ENCODE data around the gene MED31.

GRCh38 chr17:6666557-6666956 is 15.2 kb upstream of the MED31 start:
- TF ChIP-seq CTCF (tag by site-specific recombination; IDR thresholded peaks at IDR 0.05), result no peak
- TF ChIP-seq ZFP41 (tag by site-specific recombination; IDR thresholded peaks at IDR 0.05; ENCODE audit: borderline replicate concordance), result no peak
- no peak for TF ChIP-seq ZNF510 (tag by site-specific recombination; IDR thresholded peaks at IDR 0.05; ENCODE audit: insufficient replicate concordance)
- TF ChIP-seq ZNF18 (tag by site-specific recombination; IDR thresholded peaks at IDR 0.05), result no peak
- no peak for TF ChIP-seq ZBTB17 (tag by site-specific recombination; IDR thresholded peaks at IDR 0.05)
- no peak for TF ChIP-seq ZNF768 (tag by site-specific recombination; IDR thresholded peaks at IDR 0.05)
- TF ChIP-seq, protein P1, sequence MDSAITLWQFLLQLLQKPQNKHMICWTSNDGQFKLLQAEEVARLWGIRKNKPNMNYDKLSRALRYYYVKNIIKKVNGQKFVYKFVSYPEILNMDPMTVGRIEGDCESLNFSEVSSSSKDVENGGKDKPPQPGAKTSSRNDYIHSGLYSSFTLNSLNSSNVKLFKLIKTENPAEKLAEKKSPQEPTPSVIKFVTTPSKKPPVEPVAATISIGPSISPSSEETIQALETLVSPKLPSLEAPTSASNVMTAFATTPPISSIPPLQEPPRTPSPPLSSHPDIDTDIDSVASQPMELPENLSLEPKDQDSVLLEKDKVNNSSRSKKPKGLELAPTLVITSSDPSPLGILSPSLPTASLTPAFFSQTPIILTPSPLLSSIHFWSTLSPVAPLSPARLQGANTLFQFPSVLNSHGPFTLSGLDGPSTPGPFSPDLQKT (IDR thresholded peaks at IDR 0.05; ENCODE audit: borderline replicate concordance, low read depth, low read length), result no peak
- TF ChIP-seq ZNF580 (tag by site-specific recombination; IDR thresholded peaks at IDR 0.05), result no peak
- TF ChIP-seq, protein P2, sequence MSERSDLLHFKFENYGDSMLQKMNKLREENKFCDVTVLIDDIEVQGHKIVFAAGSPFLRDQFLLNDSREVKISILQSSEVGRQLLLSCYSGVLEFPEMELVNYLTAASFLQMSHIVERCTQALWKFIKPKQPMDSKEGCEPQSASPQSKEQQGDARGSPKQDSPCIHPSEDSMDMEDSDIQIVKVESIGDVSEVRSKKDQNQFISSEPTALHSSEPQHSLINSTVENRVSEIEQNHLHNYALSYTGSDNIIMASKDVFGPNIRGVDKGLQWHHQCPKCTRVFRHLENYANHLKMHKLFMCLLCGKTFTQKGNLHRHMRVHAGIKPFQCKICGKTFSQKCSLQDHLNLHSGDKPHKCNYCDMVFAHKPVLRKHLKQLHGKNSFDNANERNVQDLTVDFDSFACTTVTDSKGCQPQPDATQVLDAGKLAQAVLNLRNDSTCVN (tag by site-specific recombination; optimal IDR thresholded peaks at IDR 0.05), result no peak
- TF ChIP-seq, protein P3, sequence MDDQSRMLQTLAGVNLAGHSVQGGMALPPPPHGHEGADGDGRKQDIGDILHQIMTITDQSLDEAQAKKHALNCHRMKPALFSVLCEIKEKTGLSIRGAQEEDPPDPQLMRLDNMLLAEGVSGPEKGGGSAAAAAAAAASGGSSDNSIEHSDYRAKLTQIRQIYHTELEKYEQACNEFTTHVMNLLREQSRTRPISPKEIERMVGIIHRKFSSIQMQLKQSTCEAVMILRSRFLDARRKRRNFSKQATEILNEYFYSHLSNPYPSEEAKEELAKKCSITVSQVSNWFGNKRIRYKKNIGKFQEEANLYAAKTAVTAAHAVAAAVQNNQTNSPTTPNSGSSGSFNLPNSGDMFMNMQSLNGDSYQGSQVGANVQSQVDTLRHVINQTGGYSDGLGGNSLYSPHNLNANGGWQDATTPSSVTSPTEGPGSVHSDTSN (CRISPR knock-in tag; IDR thresholded peaks at IDR 0.05), result 0 out of 2 replicates have a peak, but pooled peaks have one; percentile 1

All from HEK293 (cell line).